Mesangial cell (primary cell): ENCODE measurements around the gene SNX1. TPM values are rescaled to one million over a fixed set of nuclear protein-coding genes. Genes with fewer than 3 reads are reported as not detected.

Experiments
- total RNA-seq: library from RNA; depleted of rRNA; stranded (reverse); fragments of >200 nt; gene quantifications from 2 replicates; pipeline ENCODE4 v1.2.3, GENCODE V29; 2015

SNX1 gene, protein sequence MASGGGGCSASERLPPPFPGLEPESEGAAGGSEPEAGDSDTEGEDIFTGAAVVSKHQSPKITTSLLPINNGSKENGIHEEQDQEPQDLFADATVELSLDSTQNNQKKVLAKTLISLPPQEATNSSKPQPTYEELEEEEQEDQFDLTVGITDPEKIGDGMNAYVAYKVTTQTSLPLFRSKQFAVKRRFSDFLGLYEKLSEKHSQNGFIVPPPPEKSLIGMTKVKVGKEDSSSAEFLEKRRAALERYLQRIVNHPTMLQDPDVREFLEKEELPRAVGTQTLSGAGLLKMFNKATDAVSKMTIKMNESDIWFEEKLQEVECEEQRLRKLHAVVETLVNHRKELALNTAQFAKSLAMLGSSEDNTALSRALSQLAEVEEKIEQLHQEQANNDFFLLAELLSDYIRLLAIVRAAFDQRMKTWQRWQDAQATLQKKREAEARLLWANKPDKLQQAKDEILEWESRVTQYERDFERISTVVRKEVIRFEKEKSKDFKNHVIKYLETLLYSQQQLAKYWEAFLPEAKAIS
- 24.5 and 31.4 TPM in 2 replicates for total RNA-seq

DNA sequence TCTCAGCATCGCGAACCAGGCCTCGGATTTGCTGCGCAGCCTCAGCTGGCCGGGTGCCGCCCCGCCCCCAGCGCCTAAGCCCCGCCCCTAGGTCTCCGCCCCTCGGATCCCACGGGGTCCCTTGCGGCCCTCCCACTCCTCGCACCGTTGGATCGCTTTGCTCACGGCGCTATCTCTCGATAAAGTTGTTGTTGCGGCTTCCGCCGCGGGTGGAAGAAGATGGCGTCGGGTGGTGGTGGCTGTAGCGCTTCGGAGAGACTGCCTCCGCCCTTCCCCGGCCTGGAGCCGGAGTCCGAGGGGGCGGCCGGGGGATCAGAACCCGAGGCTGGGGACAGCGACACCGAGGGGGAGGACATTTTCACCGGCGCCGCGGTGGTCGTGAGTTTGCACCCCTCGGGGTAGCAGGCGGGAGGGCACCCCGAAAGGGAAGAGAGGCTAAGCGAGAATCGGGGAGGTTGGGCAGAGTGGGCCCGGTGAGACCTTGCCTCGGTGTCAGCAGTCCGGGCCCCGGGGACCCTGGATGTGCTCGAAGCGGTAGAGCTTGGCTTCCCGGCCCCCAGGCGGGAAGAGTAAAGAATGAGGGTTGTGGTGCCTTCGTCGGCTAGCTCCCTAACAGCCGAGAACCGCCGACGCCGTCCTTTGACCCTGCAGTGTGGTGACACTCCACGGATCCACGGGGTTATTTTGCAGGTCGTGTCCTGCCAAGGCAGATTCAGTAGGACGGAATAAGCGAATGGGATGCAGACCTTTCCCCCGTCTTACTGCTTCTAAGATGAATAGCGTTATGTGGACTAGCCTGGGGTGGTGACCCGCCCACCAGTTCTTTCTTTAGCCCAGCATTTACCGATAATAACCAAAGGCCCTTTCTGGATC, at the start of gene SNX1:
SNX1 (plus strand) TSS at position 188 of the 873 bp plus-strand sequence; CDS start at position 220, 32 bp downstream.

DNA sequence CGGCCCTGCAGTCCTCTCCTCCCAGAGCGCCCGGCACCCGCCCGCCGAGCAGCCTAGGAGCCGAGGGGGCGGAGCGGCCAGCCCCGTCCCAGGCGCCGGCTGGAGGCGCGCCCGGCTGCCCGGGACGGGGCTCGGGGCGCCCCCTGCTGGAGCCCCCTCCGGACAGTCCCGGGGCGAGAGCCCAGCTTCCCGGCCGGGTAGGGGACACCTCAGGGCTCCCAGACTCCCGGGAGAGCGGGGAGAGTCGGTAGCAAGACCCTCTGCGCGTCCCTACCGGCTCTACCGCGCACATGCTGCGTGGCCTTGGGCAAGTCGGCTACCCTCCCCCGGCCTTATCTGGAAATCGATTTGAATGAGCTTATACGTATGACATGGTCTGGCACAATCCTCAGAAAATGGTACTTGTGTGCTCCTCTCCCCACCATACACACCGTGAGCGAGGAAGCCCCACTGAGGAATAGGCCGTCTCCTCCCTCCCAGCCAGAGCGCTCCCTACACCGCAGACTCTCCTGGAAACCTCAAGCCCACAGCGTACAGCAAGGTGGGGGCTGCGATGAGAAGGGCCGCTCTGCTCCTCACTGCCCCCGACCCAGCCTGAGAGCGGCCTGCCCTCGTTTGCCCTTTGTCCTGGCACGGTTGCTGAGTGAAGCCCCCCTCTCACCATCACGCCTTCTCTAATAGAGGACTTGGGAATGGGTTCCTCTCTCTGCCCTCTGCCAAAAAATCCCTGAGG, 49.2 kb upstream of the SNX1 start, which contains the start of gene DAPK2:
DAPK2 (minus strand) TSS at position 65 of the 733 bp plus-strand sequence. CDS start 6,224 bp downstream, outside the sequence.

DNA sequence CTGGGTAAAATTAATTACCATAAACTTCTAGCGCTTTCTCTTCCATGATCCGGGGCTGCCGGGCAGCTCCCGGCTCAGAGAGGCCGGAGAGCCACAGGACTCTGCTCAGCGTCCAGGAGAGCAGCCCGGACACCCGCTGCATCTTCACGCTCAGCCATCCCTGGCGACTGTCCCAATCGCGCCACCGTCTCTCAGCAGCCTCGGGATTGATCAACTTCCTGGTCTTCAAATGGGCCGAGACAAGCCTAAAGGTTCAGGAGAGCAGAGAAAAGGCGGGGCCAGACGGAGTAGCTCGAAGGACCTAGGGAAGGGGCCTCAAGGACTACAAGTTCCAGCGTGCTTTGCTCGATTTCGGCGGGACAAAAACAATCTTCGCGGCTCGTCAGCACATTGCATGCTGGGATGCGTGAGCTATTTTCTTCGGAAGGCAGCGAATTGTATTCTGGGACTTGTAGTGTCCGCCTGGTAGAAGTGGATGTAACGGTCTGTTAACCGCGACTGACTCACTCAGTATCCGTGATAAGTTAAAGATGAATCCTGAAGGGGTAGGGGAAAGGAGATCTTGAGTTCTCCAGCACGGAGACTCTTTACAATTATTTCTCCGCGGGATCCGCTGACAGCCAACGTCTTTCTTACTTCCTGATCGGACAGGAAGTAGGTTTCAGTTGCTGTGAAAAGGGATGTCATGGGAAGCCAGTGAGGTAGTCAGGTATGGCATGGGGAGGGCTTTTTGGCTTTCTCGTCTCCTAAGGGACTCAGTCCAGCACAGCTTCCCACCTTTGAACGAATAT, 2.0 kb upstream of the SNX1 start, which contains the start of gene CIAO2A:
CIAO2A (minus strand) TSS at position 212 of the 791 bp plus-strand sequence; CDS start at position 142, 70 bp downstream.

DNA sequence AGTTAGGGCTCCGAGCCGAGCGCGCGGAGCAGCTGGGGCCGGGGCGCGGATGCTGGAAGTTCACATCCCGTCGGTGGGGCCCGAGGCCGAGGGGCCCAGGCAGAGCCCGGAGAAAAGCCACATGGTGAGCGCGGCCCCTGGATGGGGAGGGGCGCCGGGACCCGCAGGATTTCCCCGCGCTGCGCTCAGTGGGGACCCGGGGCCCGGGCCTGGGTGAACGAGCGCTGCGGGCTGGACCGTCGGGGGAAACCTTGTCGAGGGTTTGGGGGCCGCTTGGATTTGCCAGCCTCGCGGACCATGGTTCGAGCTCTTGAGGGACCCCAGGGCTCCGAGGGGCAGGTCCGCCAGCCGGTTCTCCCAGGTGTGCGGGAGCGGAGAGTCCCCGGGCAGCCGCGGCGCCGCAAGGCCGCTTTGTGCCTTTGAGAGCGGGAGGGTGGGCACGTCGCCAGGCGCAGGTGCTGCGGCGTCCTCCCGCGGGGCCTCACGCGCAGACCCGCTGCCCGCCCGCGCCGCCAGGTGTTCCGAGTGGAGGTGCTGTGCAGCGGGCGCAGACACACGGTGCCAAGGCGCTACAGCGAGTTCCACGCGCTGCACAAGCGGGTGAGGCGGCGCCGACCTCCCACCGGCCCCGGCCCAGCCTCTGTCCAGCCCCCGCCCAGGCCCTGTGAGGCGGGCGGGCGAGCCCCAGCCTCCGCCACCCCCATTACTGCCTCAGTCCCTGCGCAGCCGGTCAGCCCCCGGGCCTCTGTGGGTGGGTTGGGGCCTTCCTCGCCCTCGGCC, 56.1 kb downstream of the SNX1 start, which contains the start of gene SNX22:
SNX22 (plus strand) TSS at position 5 of the 780 bp plus-strand sequence; CDS start at position 50, 45 bp downstream.

DNA sequence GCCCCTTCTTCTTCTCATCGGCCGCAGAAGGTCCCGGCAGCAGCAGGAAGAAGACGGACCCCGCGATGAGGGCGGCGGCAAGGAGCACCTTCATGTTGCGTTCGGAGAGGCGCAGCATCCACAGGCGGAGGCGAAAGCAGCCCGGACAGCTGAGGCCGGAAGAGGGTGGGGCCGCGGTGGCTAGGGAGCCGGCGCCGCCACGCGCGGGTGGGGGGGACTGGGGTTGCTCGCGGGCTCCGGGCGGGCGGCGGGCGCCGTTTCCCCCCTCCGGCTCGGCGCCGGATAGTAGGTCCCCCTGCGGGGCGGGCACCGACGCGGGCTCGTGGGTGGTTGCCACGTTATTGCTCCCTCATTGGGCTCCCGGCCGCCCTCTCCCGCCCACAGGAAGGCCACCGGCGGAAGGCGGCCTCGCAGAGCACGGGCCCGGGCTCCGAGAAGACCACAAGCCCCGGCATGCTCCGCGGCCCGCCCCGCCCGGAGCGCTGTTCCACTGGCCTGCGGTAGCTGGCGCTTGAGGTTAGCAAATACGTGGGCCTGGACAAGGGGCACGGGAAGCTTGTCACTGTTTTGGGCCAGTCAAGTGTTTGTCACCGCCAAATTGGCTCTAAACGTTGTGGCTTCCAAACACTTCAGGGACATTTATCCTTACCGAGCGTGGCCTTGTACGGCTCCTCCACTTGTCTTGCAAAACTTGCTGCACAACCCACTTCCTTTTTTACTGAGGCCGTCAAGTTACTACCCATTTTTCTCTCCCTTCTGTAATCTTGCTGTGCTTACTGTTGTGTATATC, 67.3 kb downstream of the SNX1 start, which contains the start of gene PPIB:
PPIB (minus strand) TSS at position 154 of the 790 bp plus-strand sequence; CDS start at position 118, 36 bp downstream.

Other genes with a start within 250 kb of the SNX1 start
- gene DAPK2, start 49.5 kb upstream of the SNX1 start, total RNA-seq = 0.16 and 0.38 TPM in 2 replicates
- gene CIAO2A, start 2.1 kb upstream of the SNX1 start, total RNA-seq = 46.8 and 77.1 TPM in 2 replicates
- under 0.01 and 0.25 TPM in 2 replicates for gene SNX22, start 55.7 kb downstream of the SNX1 start, total RNA-seq
- gene PPIB, start 67.0 kb downstream of the SNX1 start, total RNA-seq = 474 and 732 TPM in 2 replicates